PFSK-1 (cell line): ENCODE results near the gene VWA5B2.

Experiments
- FOXP2 ChIP-seq: optimal IDR thresholded peaks from 2 replicates; pipeline ENCODE3; 2011; ENCODE audit warnings: borderline replicate concordance, control low read depth, inconsistent platforms; ENCODE audit not compliant: insufficient read depth; ENCODE audit errors: extremely low read length, extremely low read depth
- POLR2AphosphoS5 ChIP-seq: IDR thresholded peaks from 2 replicates; pipeline ENCODE4 v1.6.1; 2012; ENCODE audit warnings: low read depth, mild to moderate bottlenecking, control low read depth, low read length, moderate library complexity
- SIN3A ChIP-seq: IDR thresholded peaks from 2 replicates; pipeline ENCODE4 v1.6.1; 2012; ENCODE audit warnings: mild to moderate bottlenecking, low read length, moderate library complexity, borderline replicate concordance; ENCODE audit not compliant: insufficient read depth
- TAF1 ChIP-seq: IDR thresholded peaks from 2 replicates; pipeline ENCODE4 v1.6.1; 2012; ENCODE audit warnings: low read length, control low read depth, borderline replicate concordance; ENCODE audit not compliant: insufficient read depth
- TF ChIP-seq, protein P1 (sequence below), 2 experiments: IDR thresholded peaks; 2 replicates each; pipeline versions ENCODE4 v1.6.1 to v1.8.0; 2011 to 2012; ENCODE audit warnings: low read depth in 2 of 2, low read length in 2 of 2, control low read depth in 1 of 2, inconsistent platforms in 1 of 2, mild to moderate bottlenecking in 1 of 2, moderate library complexity in 1 of 2; ENCODE audit not compliant: insufficient read depth in 1 of 2

DNA sequence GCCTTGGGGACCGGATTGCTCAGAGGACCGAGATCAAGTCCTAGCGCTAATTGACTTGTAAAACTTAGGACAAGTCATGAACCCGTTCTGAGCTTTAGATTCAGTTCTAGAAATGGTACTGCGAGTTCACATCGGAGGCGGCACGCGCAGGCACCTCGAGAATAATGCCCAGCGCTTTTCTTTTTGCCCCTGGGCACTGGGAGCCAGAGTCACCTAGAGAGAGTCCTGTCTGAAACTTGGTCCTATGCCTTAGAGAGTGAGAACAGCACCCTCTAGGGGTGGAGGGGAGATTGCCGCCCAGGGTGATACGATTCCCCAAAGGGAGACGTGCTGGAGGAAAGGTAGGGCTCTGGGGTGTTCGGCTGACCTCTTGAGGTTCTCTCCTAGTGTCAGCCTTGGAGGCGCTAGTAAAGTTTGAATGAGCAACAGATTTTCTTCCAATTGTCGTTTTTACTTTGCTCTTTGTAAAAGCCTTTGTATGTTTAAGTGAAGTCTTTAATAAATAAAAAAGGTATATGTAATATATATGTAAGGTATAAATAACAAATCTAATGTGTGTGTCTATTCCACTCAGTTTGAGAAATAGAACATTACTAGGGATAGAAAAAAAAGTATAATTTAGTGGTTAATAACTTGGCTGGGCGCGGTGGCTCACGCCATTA lies 20.9 kb downstream of the VWA5B2 start:
- TF ChIP-seq POLR2AphosphoS5: no peak
- no peak for TF ChIP-seq TAF1
- TF ChIP-seq, protein P1, sequence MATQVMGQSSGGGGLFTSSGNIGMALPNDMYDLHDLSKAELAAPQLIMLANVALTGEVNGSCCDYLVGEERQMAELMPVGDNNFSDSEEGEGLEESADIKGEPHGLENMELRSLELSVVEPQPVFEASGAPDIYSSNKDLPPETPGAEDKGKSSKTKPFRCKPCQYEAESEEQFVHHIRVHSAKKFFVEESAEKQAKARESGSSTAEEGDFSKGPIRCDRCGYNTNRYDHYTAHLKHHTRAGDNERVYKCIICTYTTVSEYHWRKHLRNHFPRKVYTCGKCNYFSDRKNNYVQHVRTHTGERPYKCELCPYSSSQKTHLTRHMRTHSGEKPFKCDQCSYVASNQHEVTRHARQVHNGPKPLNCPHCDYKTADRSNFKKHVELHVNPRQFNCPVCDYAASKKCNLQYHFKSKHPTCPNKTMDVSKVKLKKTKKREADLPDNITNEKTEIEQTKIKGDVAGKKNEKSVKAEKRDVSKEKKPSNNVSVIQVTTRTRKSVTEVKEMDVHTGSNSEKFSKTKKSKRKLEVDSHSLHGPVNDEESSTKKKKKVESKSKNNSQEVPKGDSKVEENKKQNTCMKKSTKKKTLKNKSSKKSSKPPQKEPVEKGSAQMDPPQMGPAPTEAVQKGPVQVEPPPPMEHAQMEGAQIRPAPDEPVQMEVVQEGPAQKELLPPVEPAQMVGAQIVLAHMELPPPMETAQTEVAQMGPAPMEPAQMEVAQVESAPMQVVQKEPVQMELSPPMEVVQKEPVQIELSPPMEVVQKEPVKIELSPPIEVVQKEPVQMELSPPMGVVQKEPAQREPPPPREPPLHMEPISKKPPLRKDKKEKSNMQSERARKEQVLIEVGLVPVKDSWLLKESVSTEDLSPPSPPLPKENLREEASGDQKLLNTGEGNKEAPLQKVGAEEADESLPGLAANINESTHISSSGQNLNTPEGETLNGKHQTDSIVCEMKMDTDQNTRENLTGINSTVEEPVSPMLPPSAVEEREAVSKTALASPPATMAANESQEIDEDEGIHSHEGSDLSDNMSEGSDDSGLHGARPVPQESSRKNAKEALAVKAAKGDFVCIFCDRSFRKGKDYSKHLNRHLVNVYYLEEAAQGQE (IDR thresholded peaks at IDR 0.05; ENCODE audit: insufficient read depth in 1 of 2, low read depth in 2 of 2, low read length in 2 of 2): no peak; a peak in 1 of 4 replicates
- no peak for TF ChIP-seq SIN3A
- no peak for TF ChIP-seq FOXP2
